GM19463 (cell line): ENCODE data around the gene NCOA1.
"Not testable (repeated sequence)": the region's sequence is repeated elsewhere in the genome, so short reads cannot be mapped to it uniquely, and the experiment has no call there.

Experiments
- ATAC-seq: cut with Tn5 transposase; IDR thresholded peaks from one replicate; pipeline ENCODE4 v1.9.1; 2021; ENCODE audit warnings: mild to moderate bottlenecking, moderate library complexity; ENCODE audit not compliant: unreplicated experiment

NCOA1 gene

GRCh38 chr2:24474053-24474452, 17.0 kb upstream of the NCOA1 start:
- no peak for ATAC-seq

DNA sequence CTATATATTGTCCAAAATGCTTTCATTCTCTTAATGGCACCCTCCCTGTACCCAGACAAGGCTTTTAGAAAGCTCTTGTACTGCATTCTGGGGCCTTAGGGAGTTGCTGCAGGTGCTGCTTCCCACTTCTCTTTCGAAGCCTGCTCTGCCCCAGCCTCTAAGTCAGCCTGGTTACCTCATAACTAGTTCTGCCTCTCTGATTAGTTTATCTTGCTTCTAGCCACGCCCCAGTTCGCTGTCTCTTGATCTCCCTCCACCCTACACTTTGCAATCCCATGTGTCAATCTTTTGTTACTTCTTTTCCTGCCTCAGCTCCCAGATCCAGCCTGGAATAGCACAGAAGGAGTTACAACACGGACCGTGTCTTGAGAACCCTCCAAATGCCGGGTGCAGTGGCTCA, 13.8 kb upstream of the NCOA1 start:
- ATAC-seq = no peak

GRCh38 chr2:24478243-24478642, 12.8 kb upstream of the NCOA1 start:
- no peak for ATAC-seq

GRCh38 chr2:24480245-24480644, 10.8 kb upstream of the NCOA1 start:
- no peak for ATAC-seq

DNA sequence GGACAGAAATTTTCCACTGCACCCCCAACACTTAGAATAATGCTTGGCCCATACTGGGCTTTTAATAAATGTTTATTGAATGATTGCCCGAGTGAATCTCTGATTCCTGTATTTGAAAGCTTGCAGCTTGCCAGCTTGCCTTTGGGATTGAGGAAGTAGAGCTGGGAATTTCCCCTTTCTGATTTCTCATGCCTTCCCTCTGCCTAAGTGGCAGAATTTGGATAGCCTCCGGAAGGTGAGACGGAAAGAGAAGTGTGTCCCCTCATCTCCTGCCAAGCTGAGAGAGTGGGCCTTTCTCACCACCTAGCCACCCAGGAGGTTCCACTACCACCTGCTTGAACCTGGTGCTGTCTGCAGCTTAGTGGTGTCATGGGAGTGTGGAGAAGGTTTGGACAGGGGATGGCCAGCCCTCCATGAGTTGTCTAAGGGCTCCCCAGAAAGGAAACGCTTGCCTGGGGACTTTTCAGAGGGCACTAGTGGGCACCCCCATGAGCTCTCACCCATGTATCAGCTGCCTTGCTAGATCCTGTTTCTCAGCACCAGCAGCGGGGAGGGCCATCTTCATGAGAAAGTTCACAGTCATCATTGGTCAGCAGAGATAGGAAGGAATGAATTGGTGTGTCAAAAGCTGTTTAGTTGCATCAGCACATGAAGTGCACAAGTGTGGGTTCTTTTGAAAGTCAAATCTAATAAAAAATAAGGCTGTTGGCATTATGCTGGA, 8.6 kb upstream of the NCOA1 start:
- ATAC-seq = no peak

- no peak for ATAC-seq
Observed at GRCh38 chr2:24482972-24483300, 8.1 kb upstream of the NCOA1 start.

- not testable (repeated sequence) for ATAC-seq
Observed at GRCh38 chr2:24484677-24485076, 6.4 kb upstream of the NCOA1 start.

DNA sequence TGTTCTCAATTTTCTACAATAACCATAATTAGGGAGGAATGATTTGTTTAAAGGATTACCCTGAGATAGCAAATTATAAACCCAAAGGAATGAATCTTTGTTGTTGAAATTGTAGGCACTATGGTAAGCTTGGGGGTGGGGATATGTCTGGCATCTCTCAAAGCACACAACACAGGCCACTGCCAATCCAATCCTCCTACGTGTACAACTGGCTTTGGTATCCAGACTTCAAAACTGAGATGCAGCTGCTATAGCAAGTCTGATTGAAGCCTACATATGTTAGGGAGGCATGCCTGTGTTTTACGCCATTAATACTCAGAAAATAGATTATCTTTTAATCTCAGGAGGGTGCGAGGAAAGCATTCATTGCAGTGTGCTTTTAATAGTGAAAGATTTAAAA, 5.9 kb upstream of the NCOA1 start:
- no peak for ATAC-seq

DNA sequence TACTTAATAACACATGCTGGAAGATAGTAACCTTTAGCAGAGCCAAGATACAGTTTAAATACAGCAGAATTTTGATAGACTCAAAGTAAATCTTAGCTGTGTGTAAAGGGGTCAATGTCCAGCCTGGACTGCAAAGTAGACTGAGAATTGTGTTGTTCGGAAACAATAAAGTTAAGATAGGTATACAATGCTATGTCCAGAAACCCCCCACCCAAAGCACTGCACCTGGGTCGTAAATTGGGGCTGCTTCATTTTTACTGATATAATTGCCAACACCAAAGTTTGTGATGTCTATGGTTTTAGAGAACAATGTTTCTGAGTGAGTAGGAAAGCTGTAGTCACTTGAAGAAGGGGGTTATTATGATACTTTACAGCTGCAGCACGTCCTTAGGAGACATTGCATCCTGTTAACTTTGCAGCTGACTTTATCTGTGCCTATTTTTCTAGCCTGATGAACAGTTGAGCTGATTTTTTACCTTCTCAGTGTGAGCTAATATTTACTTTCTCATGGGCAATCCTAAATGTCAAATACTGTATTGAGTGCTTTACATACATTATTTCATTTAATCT, 4.3 kb upstream of the NCOA1 start:
- no peak for ATAC-seq

DNA sequence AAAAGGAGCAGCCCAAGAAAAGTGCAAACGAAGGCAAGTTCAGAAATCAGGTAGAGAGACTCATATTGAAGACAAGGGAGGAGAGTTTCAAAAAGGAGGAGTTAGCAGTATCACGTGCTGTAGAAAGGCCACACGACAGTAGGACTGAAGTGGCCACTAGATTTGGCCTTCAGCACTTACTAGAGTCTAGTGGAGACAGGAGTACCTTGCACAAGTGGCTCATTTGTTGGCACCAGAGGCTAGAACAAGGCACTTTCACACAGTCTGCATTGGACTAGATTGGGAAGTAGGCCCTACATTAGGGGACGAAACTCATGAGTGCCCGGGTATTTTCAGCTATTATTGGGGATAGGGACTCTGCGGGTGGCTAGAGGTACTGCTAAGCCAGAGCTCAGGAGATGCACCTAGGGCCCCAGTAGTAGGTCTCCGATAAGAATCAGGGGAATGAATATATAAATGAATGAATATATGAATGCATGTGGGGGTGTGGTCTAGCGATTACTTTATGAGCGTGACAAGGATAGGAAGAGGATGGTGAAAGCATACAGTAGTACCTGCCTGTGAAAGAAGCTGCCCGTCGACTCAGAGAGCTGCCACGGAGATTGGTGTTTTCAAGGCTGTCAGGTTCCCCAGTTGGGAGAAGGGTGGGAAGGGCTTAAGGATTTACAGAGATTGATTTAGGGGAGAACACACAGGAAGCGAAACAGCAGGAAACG, 1.4 kb upstream of the NCOA1 start:
- ATAC-seq = no peak

- no peak for ATAC-seq
Observed at GRCh38 chr2:24490181-24490689, 819 bp upstream of the NCOA1 start.

DNA sequence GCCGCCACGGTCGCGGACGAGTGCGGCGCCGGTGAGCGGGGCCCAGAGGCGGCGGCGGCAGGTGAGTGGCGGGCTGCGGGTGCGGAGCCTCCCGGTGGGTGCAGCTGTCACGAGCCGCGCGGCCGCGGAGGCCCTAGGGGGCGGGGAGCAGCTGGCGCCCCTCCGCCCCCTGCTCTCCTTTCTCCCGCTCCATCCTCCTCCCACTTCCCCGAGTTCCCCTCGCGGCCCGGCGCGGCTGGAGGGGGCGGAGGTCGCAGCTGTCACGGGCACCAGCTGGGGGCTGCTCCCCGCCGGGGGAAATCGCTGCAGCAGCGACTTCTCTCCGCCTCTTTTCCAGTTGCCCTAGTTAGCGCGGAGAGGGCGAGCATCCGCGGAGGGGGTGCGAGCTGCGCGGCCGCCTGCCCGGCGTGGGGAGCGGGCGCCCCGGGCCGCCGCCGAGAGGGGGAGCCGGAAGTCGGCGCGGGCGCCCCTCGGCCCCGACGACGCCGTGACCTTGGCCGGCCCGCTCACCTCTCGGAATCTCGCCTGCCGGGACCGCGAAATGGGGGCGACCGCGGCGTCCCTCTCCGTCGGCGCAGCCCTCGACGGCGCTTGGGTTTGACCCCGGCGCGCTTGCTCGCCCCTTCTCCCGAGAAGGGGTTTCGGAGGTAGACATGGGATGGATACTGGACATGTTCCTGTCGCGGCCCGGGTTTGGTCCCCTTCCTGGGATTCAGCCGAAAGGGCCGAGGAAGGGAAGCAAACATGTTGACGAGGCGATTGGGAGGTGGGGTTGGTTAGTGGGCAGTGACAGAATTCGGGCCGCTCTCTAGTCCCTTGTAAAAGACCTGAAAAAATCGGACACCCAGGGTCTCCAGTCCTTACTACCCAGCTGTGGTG, 727 bp downstream of the NCOA1 start:
- peak; percentile 41 for ATAC-seq

DNA sequence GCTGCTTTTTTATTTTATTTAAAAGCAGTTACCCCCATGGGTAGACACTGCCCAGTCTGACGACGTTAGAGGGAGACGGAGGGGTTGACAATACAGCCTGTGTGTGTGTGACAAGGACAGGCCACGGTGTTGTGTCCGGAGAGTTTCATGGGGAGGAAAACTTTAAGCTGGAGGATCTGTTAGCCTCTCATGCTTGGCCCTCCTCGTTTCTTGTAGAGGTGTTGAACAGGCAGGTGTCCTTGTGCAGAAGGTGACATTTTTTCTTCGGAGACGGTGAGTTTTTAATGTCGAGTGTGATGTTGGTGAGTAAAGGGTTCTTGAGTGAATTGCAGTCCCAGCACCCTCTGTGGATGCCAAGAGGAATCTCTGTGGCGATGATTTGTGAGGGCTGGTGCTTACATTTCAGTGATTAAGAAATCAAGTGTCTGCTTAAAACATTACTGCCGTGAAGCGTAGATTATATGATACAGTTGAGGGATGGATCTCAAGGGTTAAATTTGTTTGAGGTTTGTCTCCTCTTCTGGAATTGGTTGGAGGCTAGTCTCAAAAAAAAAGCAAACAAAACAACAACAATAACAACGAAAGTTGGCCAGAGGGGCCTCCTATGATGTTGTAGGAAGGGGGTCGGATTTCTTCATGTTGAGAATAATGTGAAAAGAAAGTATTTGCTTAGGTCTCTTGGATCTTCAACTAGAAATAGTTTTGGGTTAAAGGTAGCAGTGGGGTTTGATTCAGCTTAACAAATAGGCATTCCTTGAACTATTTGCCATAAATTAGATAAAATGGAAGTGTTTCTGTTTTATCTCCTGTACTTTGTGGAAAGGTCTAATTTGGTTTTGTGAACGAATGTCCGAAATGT, 1.6 kb downstream of the NCOA1 start:
- no peak for ATAC-seq

DNA sequence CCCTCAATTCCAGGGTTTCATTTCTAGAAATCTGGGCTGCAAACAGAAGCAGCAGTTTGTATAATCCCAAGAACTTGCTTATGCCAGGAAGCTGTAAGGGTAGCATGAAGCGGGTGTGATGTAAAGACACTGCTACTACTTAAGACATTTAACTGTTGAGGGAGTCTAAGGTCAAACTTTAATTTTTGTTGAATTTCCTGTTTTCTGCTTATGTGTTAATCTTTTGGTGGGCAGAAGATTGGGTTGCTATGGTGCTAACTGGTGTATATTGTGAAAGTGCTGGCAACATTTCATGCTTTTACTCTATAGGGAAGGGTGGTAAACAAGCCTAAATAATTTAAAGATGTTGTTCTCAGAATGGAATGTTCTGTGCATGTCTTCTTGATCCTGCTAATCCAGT, 2.7 kb downstream of the NCOA1 start:
- ATAC-seq = no peak

GRCh38 chr2:24494410-24494809, 3.4 kb downstream of the NCOA1 start:
- no peak for ATAC-seq

- no peak for ATAC-seq
Observed at GRCh38 chr2:24495451-24495850, 4.4 kb downstream of the NCOA1 start.

DNA sequence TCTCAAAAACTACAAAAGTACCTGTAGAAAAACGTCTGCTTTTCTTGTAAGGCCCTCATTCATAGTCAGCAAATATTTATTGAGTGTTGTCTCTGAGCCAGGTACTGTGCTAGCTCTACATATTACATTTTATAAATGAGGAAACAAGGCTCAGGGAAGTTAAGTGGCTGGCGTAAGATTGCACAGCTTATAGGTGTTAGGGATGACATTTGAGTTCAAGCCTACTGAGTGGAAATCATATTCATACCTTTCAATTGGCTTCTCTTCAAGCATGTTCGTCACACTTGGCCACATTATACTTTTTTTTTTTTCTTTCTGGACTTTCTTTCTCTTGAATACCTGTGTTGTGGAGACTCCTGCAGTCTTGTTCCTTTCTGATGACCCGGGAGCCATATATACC, 5.9 kb downstream of the NCOA1 start:
- no peak for ATAC-seq

- ATAC-seq = no peak
Observed at GRCh38 chr2:24497685-24498084, 6.6 kb downstream of the NCOA1 start.

DNA sequence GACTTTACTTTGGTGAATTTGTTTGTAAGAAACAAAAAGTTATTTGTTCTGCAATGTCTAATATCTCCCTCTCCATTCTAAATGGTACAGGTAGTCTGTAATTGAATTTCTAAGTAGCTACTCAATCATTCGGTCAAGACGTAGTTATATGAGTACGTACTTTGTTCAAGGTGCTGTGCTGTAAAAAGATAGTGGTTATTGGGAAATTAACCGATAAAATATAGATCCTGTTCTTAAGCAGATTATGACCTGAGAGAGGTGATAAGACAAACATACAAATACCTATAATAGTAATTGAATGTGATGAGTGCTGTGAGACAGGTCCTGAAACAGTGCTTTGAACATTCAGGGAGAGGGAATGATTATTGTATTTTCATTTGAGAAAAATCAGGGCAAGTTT, 7.1 kb downstream of the NCOA1 start:
- ATAC-seq = no peak

GRCh38 chr2:24501813-24502212, 10.8 kb downstream of the NCOA1 start:
- ATAC-seq = no peak
